Type B pancreatic cell (in vitro differentiated cells): Measurements from ENCODE around the gene CHTF8. TPM values are rescaled to one million over a fixed set of nuclear protein-coding genes. Genes with fewer than 3 reads are reported as not detected.

Source experiments
- DNase-seq: peaks from one replicate; pipeline ENCODE4 v3.0.0; 2021; ENCODE audit warnings: mixed read lengths; ENCODE audit not compliant: unreplicated experiment; ENCODE audit errors: extremely low spot score
- H3K27ac Mint-ChIP-seq: 2 replicates; pipeline ENCODE4 v1.8.0; 2021; ENCODE audit warnings: mild to moderate bottlenecking, mixed read lengths
- H3K27me3 Mint-ChIP-seq: 2 replicates; pipeline ENCODE4 v1.8.0; 2021; ENCODE audit warnings: mixed read lengths
- H3K36me3 Mint-ChIP-seq: 2 replicates; pipeline ENCODE4 v1.8.0; 2021; ENCODE audit warnings: mixed read lengths
- H3K4me1 Mint-ChIP-seq: one replicate; pipeline ENCODE4 v1.8.0; 2021; ENCODE audit warnings: mixed read lengths; ENCODE audit not compliant: unreplicated experiment
- H3K4me3 Mint-ChIP-seq: 2 replicates; pipeline ENCODE4 v1.8.0; 2021; ENCODE audit warnings: mild to moderate bottlenecking, mixed read lengths
- H3K9me3 Mint-ChIP-seq: 2 replicates; pipeline ENCODE4 v1.8.0; 2021; ENCODE audit warnings: mixed read lengths
- total RNA-seq: library from RNA; stranded (reverse); gene quantifications from 2 replicates; pipeline ENCODE4 v1.2.1, GENCODE V29; 2021; ENCODE audit warnings: low replicate concordance
- TF ChIP-seq, protein P1 (sequence below): fragments of 200-600 bp; sonication (generic); conservative IDR thresholded peaks from 2 replicates; pipeline ENCODE4 v1.5.0; 2021; ENCODE audit warnings: antibody characterized with exemption, mild to moderate bottlenecking

CHTF8 gene
- total RNA-seq, 1 donor from 2014 or later = 131 TPM

- Mint-ChIP-seq H3K27me3 (peaks cover 2% of the 10 kb centered on the region), H3K36me3 (peaks cover 3% of the 10 kb centered on the region), H3K9me3 (no peaks in the 10 kb centered on the region), H3K27ac (peak overlapping the region; percentile 22), H3K4me1 (peaks cover 13% of the 10 kb centered on the region), H3K4me3 (peak overlapping the region; percentile 7)
- TF ChIP-seq, protein P1, sequence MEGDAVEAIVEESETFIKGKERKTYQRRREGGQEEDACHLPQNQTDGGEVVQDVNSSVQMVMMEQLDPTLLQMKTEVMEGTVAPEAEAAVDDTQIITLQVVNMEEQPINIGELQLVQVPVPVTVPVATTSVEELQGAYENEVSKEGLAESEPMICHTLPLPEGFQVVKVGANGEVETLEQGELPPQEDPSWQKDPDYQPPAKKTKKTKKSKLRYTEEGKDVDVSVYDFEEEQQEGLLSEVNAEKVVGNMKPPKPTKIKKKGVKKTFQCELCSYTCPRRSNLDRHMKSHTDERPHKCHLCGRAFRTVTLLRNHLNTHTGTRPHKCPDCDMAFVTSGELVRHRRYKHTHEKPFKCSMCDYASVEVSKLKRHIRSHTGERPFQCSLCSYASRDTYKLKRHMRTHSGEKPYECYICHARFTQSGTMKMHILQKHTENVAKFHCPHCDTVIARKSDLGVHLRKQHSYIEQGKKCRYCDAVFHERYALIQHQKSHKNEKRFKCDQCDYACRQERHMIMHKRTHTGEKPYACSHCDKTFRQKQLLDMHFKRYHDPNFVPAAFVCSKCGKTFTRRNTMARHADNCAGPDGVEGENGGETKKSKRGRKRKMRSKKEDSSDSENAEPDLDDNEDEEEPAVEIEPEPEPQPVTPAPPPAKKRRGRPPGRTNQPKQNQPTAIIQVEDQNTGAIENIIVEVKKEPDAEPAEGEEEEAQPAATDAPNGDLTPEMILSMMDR = no peak
- no peak for DNase-seq
These were observed 43.1 kb downstream of the CHTF8 start for GRCh38 chr16:69089091-69089910.

DNA sequence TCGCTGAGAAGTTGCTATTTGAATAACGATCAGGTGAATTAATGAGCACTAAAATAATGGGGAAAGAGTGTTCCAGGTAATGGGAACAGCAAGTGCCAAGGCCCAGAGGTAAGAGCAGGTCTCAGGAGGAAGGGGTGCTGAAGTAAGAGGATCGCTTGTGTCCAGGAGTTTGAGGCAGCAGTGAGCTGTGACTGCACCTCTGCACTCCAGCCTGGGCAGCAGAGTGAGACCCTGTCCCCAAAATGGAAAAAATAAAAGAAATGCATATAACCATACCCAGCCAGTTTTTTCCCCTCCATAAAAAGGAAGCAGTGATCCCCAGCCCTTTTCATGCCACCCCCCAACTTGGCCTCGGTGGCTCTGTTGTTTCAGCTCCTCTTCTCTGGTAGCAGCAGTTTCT is 43.7 kb downstream of the CHTF8 start:
- peaks cover 5% of the 10 kb centered on the region for H3K36me3 Mint-ChIP-seq
- peak overlapping the region; percentile 22 for H3K27ac Mint-ChIP-seq
- H3K4me3 Mint-ChIP-seq = peak overlapping the region; percentile 7
- H3K4me1 Mint-ChIP-seq = peaks cover 13% of the 10 kb centered on the region
- H3K27me3 Mint-ChIP-seq = no peaks in the 10 kb centered on the region
- no peak for DNase-seq
- no peaks in the 10 kb centered on the region for H3K9me3 Mint-ChIP-seq
- TF ChIP-seq, protein P1 = no peak

DNA sequence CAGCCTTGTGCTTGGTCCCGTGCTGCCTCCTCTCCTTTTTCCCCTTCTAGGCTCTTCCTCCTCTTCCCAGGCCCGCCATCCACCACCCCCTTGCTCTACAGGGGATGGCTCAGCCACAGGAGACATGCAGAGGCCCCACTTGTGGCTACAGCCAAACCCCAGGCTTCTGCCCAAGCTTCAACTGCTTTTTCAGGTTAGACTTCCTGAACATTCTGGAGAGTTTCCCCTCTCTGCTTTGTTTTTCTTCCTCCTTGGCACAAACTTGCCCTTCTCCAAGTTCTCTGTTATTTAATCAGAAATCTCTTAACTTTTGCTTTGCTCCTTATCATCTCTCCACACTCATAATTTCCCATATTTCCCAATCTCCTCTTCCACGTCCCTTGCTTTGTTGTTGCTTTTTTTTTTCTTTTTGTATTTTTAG is 45.2 kb downstream of the CHTF8 start:
- Mint-ChIP-seq H3K9me3 (no peaks in the 10 kb centered on the region), H3K27me3 (no peaks in the 10 kb centered on the region)
- TF ChIP-seq, protein P1 = no peak

DNA sequence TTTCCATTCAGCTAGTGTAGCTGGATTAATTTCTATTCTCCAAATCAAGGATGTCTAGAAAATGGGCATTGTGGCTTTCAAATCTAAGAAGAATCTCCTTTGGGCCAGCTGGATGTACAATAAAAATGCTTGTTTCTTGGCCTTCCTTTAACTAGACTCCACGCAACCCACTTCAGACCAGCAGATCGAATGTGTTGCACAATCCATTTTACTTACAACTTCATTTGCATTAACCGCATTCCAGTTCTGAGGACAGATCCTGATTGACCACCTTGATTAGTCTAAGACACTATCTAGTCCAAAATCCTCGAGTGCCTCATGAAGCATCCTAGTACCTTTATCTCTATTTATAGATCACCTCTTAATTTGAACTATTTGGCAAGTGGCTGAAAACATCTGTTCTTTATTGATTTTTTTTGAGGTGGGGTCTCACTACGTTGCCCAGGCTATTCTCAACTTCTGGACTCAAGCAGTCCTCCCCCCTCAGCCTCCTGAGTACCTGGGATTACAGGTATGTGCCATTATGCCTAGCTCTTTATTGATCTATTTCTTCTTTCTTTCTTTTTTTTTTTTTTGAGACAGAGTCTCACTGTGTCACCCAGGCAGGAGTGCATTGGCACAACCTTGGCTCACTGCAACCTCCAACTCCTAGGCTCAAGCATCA is 47.2 kb downstream of the CHTF8 start:
- DNase-seq = no peak
- Mint-ChIP-seq H3K36me3 (peaks cover 6% of the 10 kb centered on the region), H3K9me3 (no peaks in the 10 kb centered on the region), H3K4me3 (no peak overlapping the region), H3K4me1 (peaks cover 13% of the 10 kb centered on the region), H3K27ac (no peak overlapping the region), H3K27me3 (no peaks in the 10 kb centered on the region)
- TF ChIP-seq, protein P1 = no peak

More for the DNA sequence above, 45.2 kb downstream of the CHTF8 start:
- peaks cover 13% of the 10 kb centered on the region for H3K4me1 Mint-ChIP-seq
- H3K27ac Mint-ChIP-seq = no peak overlapping the region
- H3K36me3 Mint-ChIP-seq = peaks cover 6% of the 10 kb centered on the region
- DNase-seq = no peak
- no peak overlapping the region for H3K4me3 Mint-ChIP-seq

GRCh38 chr16:69084289-69084688 is 48.1 kb downstream of the CHTF8 start:
- H3K27me3 Mint-ChIP-seq = no peaks in the 10 kb centered on the region
- DNase-seq = no peak
- peaks cover 6% of the 10 kb centered on the region for H3K36me3 Mint-ChIP-seq
- no peaks in the 10 kb centered on the region for H3K9me3 Mint-ChIP-seq
- H3K4me3 Mint-ChIP-seq = no peak overlapping the region
- no peak overlapping the region for H3K27ac Mint-ChIP-seq
- TF ChIP-seq, protein P1 = no peak
- H3K4me1 Mint-ChIP-seq = peaks cover 12% of the 10 kb centered on the region
